ENCODE results near the gene MARF1. TPM values are rescaled to one million over a fixed set of nuclear protein-coding genes. Genes with fewer than 3 reads are reported as not detected.
A peak's percentile ranks its signal among the peaks of the same experiment; 100 is the strongest.

MARF1 gene
- total RNA-seq, 1 donor from 2014 or later = 79.1 TPM

- Mint-ChIP-seq H3K9me3 (no peaks in the 10 kb centered on the region), H3K4me3 (peak overlapping the region; percentile 85), H3K36me3 (peaks cover 13% of the 10 kb centered on the region), H3K4me1 (peaks cover 26% of the 10 kb centered on the region), H3K27me3 (ENCODE audit: low read depth) (no peaks in the 10 kb centered on the region), H3K27ac (peak overlapping the region; percentile 98)
- no peak for DNase-seq (ENCODE audit: low spot score in 2 of 2, unreplicated experiment in 2 of 2)
- no peak for TF ChIP-seq CTCF (IDR thresholded peaks at IDR 0.05; ENCODE audit: unreplicated experiment)
These were observed 999 bp downstream of the MARF1 start for GRCh38 chr16:15641753-15642556.

DNA sequence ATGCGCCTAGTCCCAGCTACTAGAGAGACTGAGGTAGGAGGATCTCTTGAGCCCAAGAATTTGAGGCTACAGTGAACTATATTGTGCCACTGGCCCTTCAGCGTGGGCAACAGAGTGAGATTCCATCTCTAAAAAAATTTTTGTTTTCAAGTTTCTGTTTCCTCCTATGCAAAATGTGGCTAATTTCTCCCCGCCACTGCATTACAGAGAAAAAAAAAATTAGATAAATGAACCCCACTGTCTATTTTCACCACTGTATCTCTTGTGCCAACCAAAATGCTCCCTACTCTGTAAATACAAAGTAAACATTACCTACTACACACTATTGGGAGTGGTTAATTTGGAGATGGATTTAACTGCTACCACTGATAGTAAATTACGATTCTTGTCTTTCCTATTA lies 2.0 kb downstream of the MARF1 start:
- no peak for TF ChIP-seq CTCF (IDR thresholded peaks at IDR 0.05; ENCODE audit: unreplicated experiment)
- Mint-ChIP-seq H3K27ac (peak overlapping the region; percentile 76), H3K36me3 (peaks cover 20% of the 10 kb centered on the region), H3K9me3 (no peaks in the 10 kb centered on the region), H3K4me3 (peak overlapping the region; percentile 85), H3K4me1 (peaks cover 26% of the 10 kb centered on the region), H3K27me3 (ENCODE audit: low read depth) (no peaks in the 10 kb centered on the region)
- no peak for DNase-seq (ENCODE audit: low spot score in 2 of 2, unreplicated experiment in 2 of 2)

- peaks cover 32% of the 10 kb centered on the region for H3K36me3 Mint-ChIP-seq
- H3K4me1 Mint-ChIP-seq = peaks cover 22% of the 10 kb centered on the region
- no peak overlapping the region for H3K4me3 Mint-ChIP-seq
- DNase-seq (ENCODE audit: low spot score in 2 of 2, unreplicated experiment in 2 of 2) = no peak
- no peaks in the 10 kb centered on the region for H3K9me3 Mint-ChIP-seq
- no peak overlapping the region for H3K27ac Mint-ChIP-seq
- TF ChIP-seq CTCF (IDR thresholded peaks at IDR 0.05; ENCODE audit: unreplicated experiment) = no peak
- H3K27me3 Mint-ChIP-seq (ENCODE audit: low read depth) = no peaks in the 10 kb centered on the region
These were observed 3.8 kb downstream of the MARF1 start for GRCh38 chr16:15639061-15639568.

DNA sequence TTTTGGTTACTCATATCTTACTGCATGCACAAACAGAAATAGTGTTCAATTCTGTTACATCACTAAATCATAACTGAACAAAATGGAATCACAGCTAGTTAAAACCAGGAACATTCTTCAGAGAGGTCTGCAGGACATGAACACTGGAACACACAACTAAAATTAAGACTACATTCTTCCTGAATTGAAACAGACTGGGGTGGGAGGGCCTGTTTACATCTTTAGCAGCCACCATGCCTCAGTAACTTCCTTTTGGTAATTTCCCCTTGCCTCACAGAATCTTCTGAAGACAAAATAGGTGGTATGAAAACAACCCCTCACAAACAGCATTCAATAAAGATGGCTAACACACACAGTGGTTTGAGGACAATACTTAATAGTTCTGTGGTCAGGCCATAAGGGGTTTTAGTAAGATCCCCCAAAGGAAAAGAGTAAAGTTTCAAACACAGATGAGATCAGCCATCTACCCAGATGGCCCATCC lies 6.5 kb downstream of the MARF1 start:
- no peaks in the 10 kb centered on the region for H3K27me3 Mint-ChIP-seq (ENCODE audit: low read depth)
- H3K9me3 Mint-ChIP-seq = peaks cover 3% of the 10 kb centered on the region
- no peak for TF ChIP-seq CTCF (IDR thresholded peaks at IDR 0.05; ENCODE audit: unreplicated experiment)
- H3K4me3 Mint-ChIP-seq = no peak overlapping the region
- peaks cover 49% of the 10 kb centered on the region for H3K36me3 Mint-ChIP-seq
- DNase-seq (ENCODE audit: low spot score in 2 of 2, unreplicated experiment in 2 of 2) = no peak
- H3K4me1 Mint-ChIP-seq = peaks cover 6% of the 10 kb centered on the region
- no peak overlapping the region for H3K27ac Mint-ChIP-seq

GRCh38 chr16:15635926-15636325 lies 7.0 kb downstream of the MARF1 start:
- Mint-ChIP-seq H3K27me3 (ENCODE audit: low read depth) (no peaks in the 10 kb centered on the region), H3K9me3 (peaks cover 3% of the 10 kb centered on the region), H3K36me3 (peaks cover 50% of the 10 kb centered on the region), H3K4me3 (no peak overlapping the region), H3K27ac (no peak overlapping the region), H3K4me1 (peaks cover 2% of the 10 kb centered on the region)
- no peak for DNase-seq (ENCODE audit: low spot score in 2 of 2, unreplicated experiment in 2 of 2)
- TF ChIP-seq CTCF (IDR thresholded peaks at IDR 0.05; ENCODE audit: unreplicated experiment) = no peak
